Activated naive CD8-positive, alpha-beta T cell treated with anti-CD3 and anti-CD28 coated beads for 36 hours (primary cell): ENCODE data around the gene OR2L5. TPM values are rescaled to one million over a fixed set of nuclear protein-coding genes. Genes with fewer than 3 reads are reported as not detected.

Experiments used
- DNase-seq: peaks from one replicate; pipeline ENCODE4 v3.0.0; 2021
- H3K27ac Mint-ChIP-seq: one replicate; pipeline ENCODE4 v1.8.0; 2022; ENCODE audit warnings: mild to moderate bottlenecking, moderate library complexity, mixed read lengths
- H3K27me3 Mint-ChIP-seq: one replicate; pipeline ENCODE4 v1.8.0; 2022; ENCODE audit warnings: mild to moderate bottlenecking, mixed read lengths
- H3K36me3 Mint-ChIP-seq: one replicate; pipeline ENCODE4 v1.8.0; 2021; ENCODE audit warnings: mild to moderate bottlenecking, mixed read lengths
- H3K4me1 Mint-ChIP-seq: one replicate; pipeline ENCODE4 v1.8.0; 2021; ENCODE audit warnings: mixed read lengths
- H3K4me3 Mint-ChIP-seq: one replicate; pipeline ENCODE4 v1.8.0; 2022; ENCODE audit warnings: mild to moderate bottlenecking, moderate library complexity, mixed read lengths
- H3K9me3 Mint-ChIP-seq: one replicate; pipeline ENCODE4 v1.8.0; 2022; ENCODE audit warnings: mixed read lengths
- total RNA-seq, 2 experiments: library from RNA; stranded (reverse); gene quantifications; one replicate each; pipeline ENCODE4 v1.2.3, GENCODE V29; 2021

Gene OR2L5
- total RNA-seq, 2 experiments from 2014 or later = not detected

DNA sequence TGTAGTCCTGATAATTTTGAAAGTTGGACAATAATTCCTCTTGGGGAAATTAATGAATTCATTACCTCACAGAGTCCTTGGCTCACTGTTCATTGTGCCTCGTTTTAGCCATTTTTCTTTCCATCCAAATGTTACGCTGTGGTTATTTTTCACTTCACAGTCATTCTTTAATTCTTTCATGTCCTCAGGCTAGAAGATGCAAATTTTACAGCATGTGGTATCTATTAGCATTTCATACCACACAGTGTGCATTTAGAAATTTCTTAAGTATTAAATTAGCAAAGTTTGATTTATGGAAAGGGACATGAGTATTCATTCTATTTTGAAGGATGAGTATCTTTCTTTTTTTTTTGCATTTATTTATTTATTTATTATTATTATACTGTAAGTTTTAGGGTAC is 51.6 kb downstream of the OR2L5 start:
- Mint-ChIP-seq H3K9me3 (peaks cover 7% of the 10 kb centered on the region), H3K4me3 (no peak overlapping the region), H3K36me3 (no peaks in the 10 kb centered on the region), H3K27ac (no peak overlapping the region), H3K27me3 (no peaks in the 10 kb centered on the region), H3K4me1 (no peaks in the 10 kb centered on the region)
- DNase-seq = no peak

DNA sequence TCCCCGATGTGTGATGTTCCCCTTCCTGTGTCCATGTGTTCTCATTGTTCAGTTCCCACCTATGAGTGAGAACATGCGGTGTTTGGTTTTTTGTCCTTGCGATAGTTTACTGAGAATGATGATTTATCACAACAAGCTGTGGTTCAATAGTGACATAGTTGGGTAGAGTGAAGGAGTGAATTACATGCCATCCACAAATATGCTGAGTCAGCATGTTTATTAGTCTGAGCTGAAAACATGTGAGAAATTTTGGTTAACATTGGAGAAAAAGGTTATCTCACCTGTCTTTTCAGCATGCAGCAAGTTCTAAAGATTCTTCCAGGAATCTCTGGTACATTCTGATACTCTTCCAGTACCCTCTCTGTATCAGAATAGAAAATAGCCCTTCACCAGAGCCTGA is 52.1 kb downstream of the OR2L5 start:
- no peak overlapping the region for H3K27ac Mint-ChIP-seq
- DNase-seq = no peak
- no peaks in the 10 kb centered on the region for H3K4me1 Mint-ChIP-seq
- H3K9me3 Mint-ChIP-seq = peaks cover 9% of the 10 kb centered on the region
- H3K36me3 Mint-ChIP-seq = no peaks in the 10 kb centered on the region
- no peaks in the 10 kb centered on the region for H3K27me3 Mint-ChIP-seq
- H3K4me3 Mint-ChIP-seq = no peak overlapping the region

Other genes with a start within 250 kb of the OR2L5 start
- not detected for gene OR14A16, start 189.5 kb upstream of the OR2L5 start, total RNA-seq
- gene OR11L1, start 171.8 kb upstream of the OR2L5 start, total RNA-seq = not detected
- gene TRIM58, start 156.5 kb upstream of the OR2L5 start, total RNA-seq = under 1 TPM; 0.06 to 0.08 TPM
- not detected for gene OR2W3, start 118.1 kb upstream of the OR2L5 start, total RNA-seq
- not detected for gene OR2T8, start 93.4 kb upstream of the OR2L5 start, total RNA-seq
- gene OR2AJ1, start 88.8 kb upstream of the OR2L5 start, total RNA-seq = not detected
- not detected for gene OR2L8, start 64.8 kb upstream of the OR2L5 start, total RNA-seq
- not detected for gene OR2AK2, start 48.4 kb upstream of the OR2L5 start, total RNA-seq
- under 1 TPM in 1 of 2 experiments, not detected in 1; 0.06 TPM for gene OR2L2, start 16.4 kb downstream of the OR2L5 start, total RNA-seq
- gene OR2L3, start 33.2 kb downstream of the OR2L5 start, total RNA-seq = not detected
- gene OR2L13, start 81.5 kb downstream of the OR2L5 start, total RNA-seq = not detected
- gene OR2M5, start 131.5 kb downstream of the OR2L5 start, total RNA-seq = not detected
- gene OR2M2, start 161.2 kb downstream of the OR2L5 start, total RNA-seq = not detected
- gene OR2M3, start 183.6 kb downstream of the OR2L5 start, total RNA-seq = not detected
- not detected for gene OR2M4, start 217.8 kb downstream of the OR2L5 start, total RNA-seq